ENCODE data around the gene HINT3. TPM values are rescaled to one million over a fixed set of nuclear protein-coding genes. Genes with fewer than 3 reads are reported as not detected.
"Not testable (repeated sequence)": the region's sequence is repeated elsewhere in the genome, so short reads cannot be mapped to it uniquely, and the experiment has no call there.

The HINT3 gene
- total RNA-seq, 1 donor from 2014 or later: 12.3 TPM

- DNase-seq (ENCODE audit: low spot score): no peak
- Mint-ChIP-seq H3K27ac (ENCODE audit: unreplicated experiment) (no peak overlapping the region), H3K4me1 (ENCODE audit: unreplicated experiment) (peaks cover 4% of the 10 kb centered on the region), H3K27me3 (ENCODE audit: unreplicated experiment) (no peaks in the 10 kb centered on the region), H3K36me3 (ENCODE audit: low read depth, unreplicated experiment) (peaks cover 17% of the 10 kb centered on the region), H3K9me3 (ENCODE audit: unreplicated experiment) (no peaks in the 10 kb centered on the region), H3K4me3 (ENCODE audit: unreplicated experiment) (no peak overlapping the region)
- TF ChIP-seq CTCF (IDR thresholded peaks at IDR 0.05; ENCODE audit: unreplicated experiment): no peak
Observed at GRCh38 chr6:125931733-125932450, 24.7 kb upstream of the HINT3 start.

- DNase-seq (ENCODE audit: low spot score): no peak
- H3K27me3 Mint-ChIP-seq (ENCODE audit: unreplicated experiment): no peaks in the 10 kb centered on the region
- peaks cover 15% of the 10 kb centered on the region for H3K36me3 Mint-ChIP-seq (ENCODE audit: low read depth, unreplicated experiment)
- no peak overlapping the region for H3K27ac Mint-ChIP-seq (ENCODE audit: unreplicated experiment)
- H3K4me3 Mint-ChIP-seq (ENCODE audit: unreplicated experiment): no peak overlapping the region
- no peaks in the 10 kb centered on the region for H3K9me3 Mint-ChIP-seq (ENCODE audit: unreplicated experiment)
- TF ChIP-seq CTCF (IDR thresholded peaks at IDR 0.05; ENCODE audit: unreplicated experiment): no peak
- H3K4me1 Mint-ChIP-seq (ENCODE audit: unreplicated experiment): peaks cover 4% of the 10 kb centered on the region
Observed at GRCh38 chr6:125932451-125932795, 24.1 kb upstream of the HINT3 start.

GRCh38 chr6:125935520-125935919 is 21.1 kb upstream of the HINT3 start:
- H3K9me3 Mint-ChIP-seq (ENCODE audit: unreplicated experiment); H3K36me3 Mint-ChIP-seq (ENCODE audit: low read depth, unreplicated experiment); H3K4me3 Mint-ChIP-seq (ENCODE audit: unreplicated experiment); DNase-seq (ENCODE audit: low spot score); H3K27me3 Mint-ChIP-seq (ENCODE audit: unreplicated experiment); H3K27ac Mint-ChIP-seq (ENCODE audit: unreplicated experiment): not testable (repeated sequence)
- peaks cover 14% of the 10 kb centered on the region for H3K4me1 Mint-ChIP-seq (ENCODE audit: unreplicated experiment)

GRCh38 chr6:125939026-125939425 is 17.5 kb upstream of the HINT3 start:
- no peak for DNase-seq (ENCODE audit: low spot score)
- no peaks in the 10 kb centered on the region for H3K9me3 Mint-ChIP-seq (ENCODE audit: unreplicated experiment)
- peaks cover 35% of the 10 kb centered on the region for H3K4me1 Mint-ChIP-seq (ENCODE audit: unreplicated experiment)
- peak overlapping the region; percentile 20 for H3K27ac Mint-ChIP-seq (ENCODE audit: unreplicated experiment)
- no peak for TF ChIP-seq CTCF (IDR thresholded peaks at IDR 0.05; ENCODE audit: unreplicated experiment)
- H3K27me3 Mint-ChIP-seq (ENCODE audit: unreplicated experiment): no peaks in the 10 kb centered on the region
- H3K4me3 Mint-ChIP-seq (ENCODE audit: unreplicated experiment): no peak overlapping the region
- no peaks in the 10 kb centered on the region for H3K36me3 Mint-ChIP-seq (ENCODE audit: low read depth, unreplicated experiment)

- no peak for TF ChIP-seq CTCF (IDR thresholded peaks at IDR 0.05; ENCODE audit: unreplicated experiment)
- DNase-seq (ENCODE audit: low spot score): no peak
- Mint-ChIP-seq H3K27me3 (ENCODE audit: unreplicated experiment) (no peaks in the 10 kb centered on the region), H3K36me3 (ENCODE audit: low read depth, unreplicated experiment) (no peaks in the 10 kb centered on the region), H3K9me3 (ENCODE audit: unreplicated experiment) (no peaks in the 10 kb centered on the region), H3K4me3 (ENCODE audit: unreplicated experiment) (no peak overlapping the region), H3K4me1 (ENCODE audit: unreplicated experiment) (peaks cover 41% of the 10 kb centered on the region), H3K27ac (ENCODE audit: unreplicated experiment) (no peak overlapping the region)
Observed at GRCh38 chr6:125939791-125940190, 16.8 kb upstream of the HINT3 start.
